CD4-positive, alpha-beta T cell treated with Interleukin-6 at 100 ng/mL for 8 hours (primary cell): Measurements from ENCODE around the gene TMEFF2.
"Not testable (repeated sequence)": the region's sequence is repeated elsewhere in the genome, so short reads cannot be mapped to it uniquely, and the experiment has no call there.

Source experiments
- DNase-seq: peaks from one replicate; pipeline ENCODE4 v3.0.0-alpha.2; 2020; ENCODE audit warnings: mixed read lengths, low spot score

TMEFF2 gene

GRCh38 chr2:192127434-192127833 is 67.3 kb downstream of the TMEFF2 start:
- no peak for DNase-seq

GRCh38 chr2:192126912-192127311 is 67.8 kb downstream of the TMEFF2 start:
- no peak for DNase-seq

- DNase-seq: no peak
Measured at GRCh38 chr2:192126426-192126825, 68.3 kb downstream of the TMEFF2 start.

GRCh38 chr2:192124571-192124970 is 70.2 kb downstream of the TMEFF2 start:
- DNase-seq: no peak

- DNase-seq: no peak
Measured at GRCh38 chr2:192123847-192124246, 70.9 kb downstream of the TMEFF2 start.

- no peak for DNase-seq
Measured at GRCh38 chr2:192122946-192123345, 71.8 kb downstream of the TMEFF2 start.

GRCh38 chr2:192122141-192122540 is 72.6 kb downstream of the TMEFF2 start:
- DNase-seq: no peak

- DNase-seq: no peak
Measured at GRCh38 chr2:192119536-192119935, 75.2 kb downstream of the TMEFF2 start.

- DNase-seq: no peak
Measured at GRCh38 chr2:192117705-192118104, 77.0 kb downstream of the TMEFF2 start.

- DNase-seq: not testable (repeated sequence)
Measured at GRCh38 chr2:192111536-192111935, 83.2 kb downstream of the TMEFF2 start.

- no peak for DNase-seq
Measured at GRCh38 chr2:192099742-192100141, 95.0 kb downstream of the TMEFF2 start.

- no peak for DNase-seq
Measured at GRCh38 chr2:192098814-192099491, 95.8 kb downstream of the TMEFF2 start.

GRCh38 chr2:192091476-192091875 is 103.3 kb downstream of the TMEFF2 start:
- no peak for DNase-seq

- DNase-seq: no peak
Measured at GRCh38 chr2:192090911-192091310, 103.8 kb downstream of the TMEFF2 start.

GRCh38 chr2:192087398-192087958 is 107.3 kb downstream of the TMEFF2 start:
- no peak for DNase-seq

GRCh38 chr2:192082121-192082520 is 112.6 kb downstream of the TMEFF2 start:
- DNase-seq: no peak

GRCh38 chr2:192080096-192080495 is 114.6 kb downstream of the TMEFF2 start:
- DNase-seq: not testable (repeated sequence)

GRCh38 chr2:192073878-192074277 is 120.9 kb downstream of the TMEFF2 start:
- no peak for DNase-seq

GRCh38 chr2:192072778-192073177 is 122.0 kb downstream of the TMEFF2 start:
- no peak for DNase-seq

GRCh38 chr2:192072261-192072660 is 122.5 kb downstream of the TMEFF2 start:
- DNase-seq: no peak

GRCh38 chr2:192070099-192070498 is 124.6 kb downstream of the TMEFF2 start:
- DNase-seq: no peak

GRCh38 chr2:192069417-192069816 is 125.3 kb downstream of the TMEFF2 start:
- DNase-seq: no peak

GRCh38 chr2:192068966-192069365 is 125.8 kb downstream of the TMEFF2 start:
- DNase-seq: no peak

- no peak for DNase-seq
Measured at GRCh38 chr2:192067631-192068030, 127.1 kb downstream of the TMEFF2 start.
